HepG2 (cell line): ENCODE results near the gene GRK5. TPM values are rescaled to one million over a fixed set of nuclear protein-coding genes. Genes with fewer than 3 reads are reported as not detected.
A peak's percentile ranks its signal among the peaks of the same experiment; 100 is the strongest.

Source experiments
- ETV6 ChIP-seq: sonication (generic); formaldehyde crosslinking; conservative IDR thresholded peaks from 2 replicates; pipeline ENCODE4 v1.4.0; 2020; ENCODE audit warnings: missing genetic modification reagents
- GATA4 ChIP-seq: sonication (generic); IDR thresholded peaks from 2 replicates; pipeline ENCODE4 v1.6.1; 2016; ENCODE audit warnings: antibody characterized with exemption, low read depth, borderline replicate concordance
- MBD4 ChIP-seq: IDR thresholded peaks from 2 replicates; pipeline ENCODE4 v1.6.1; 2012; ENCODE audit warnings: low read length, inconsistent platforms, borderline replicate concordance
- NONO ChIP-seq, 2 experiments: fragments of 450-650 bp in 1 of 2; sonication (generic) in 1 of 2; formaldehyde crosslinking in 1 of 2; IDR thresholded peaks in 1 of 2; conservative IDR thresholded peaks in 1 of 2; 2 replicates each; pipeline versions ENCODE4 v1.6.1 to v1.8.0; 2017 to 2022; ENCODE audit warnings: mild to moderate bottlenecking in 1 of 2, missing genetic modification reagents in 1 of 2, moderate library complexity in 1 of 2
- PCBP1 ChIP-seq: fragments of 200-400 bp; formaldehyde crosslinking; IDR thresholded peaks from 2 replicates; pipeline ENCODE4 v1.6.1; 2017; ENCODE audit warnings: mild to moderate bottlenecking, low read depth, low read length, borderline replicate concordance
- PRPF4 ChIP-seq: fragments of 200-400 bp; formaldehyde crosslinking; IDR thresholded peaks from 2 replicates; pipeline ENCODE4 v1.6.1; 2016; ENCODE audit warnings: low read length, low read depth; ENCODE audit not compliant: poor library complexity, severe bottlenecking
- SUZ12 ChIP-seq: fragments of 150-350 bp; IDR thresholded peaks from 2 replicates; pipeline ENCODE4 v1.6.1; 2014; ENCODE audit warnings: low read depth, low read length
- U2AF1 ChIP-seq: fragments of 200-400 bp; formaldehyde crosslinking; optimal IDR thresholded peaks from 2 replicates; pipeline ENCODE3; 2017; ENCODE audit warnings: mild to moderate bottlenecking, low read depth, low read length
- ZNF839 ChIP-seq: sonication (generic); formaldehyde crosslinking; IDR thresholded peaks from 2 replicates; pipeline ENCODE4 v1.4.0; 2020; ENCODE audit warnings: missing genetic modification reagents, mild to moderate bottlenecking, borderline replicate concordance
- ZNF879 ChIP-seq: sonication (generic); formaldehyde crosslinking; IDR thresholded peaks from 2 replicates; pipeline ENCODE4 v1.8.1; 2023; ENCODE audit warnings: missing genetic modification reagents
- ZSCAN9 ChIP-seq: IDR thresholded peaks from 2 replicates; pipeline ENCODE4 v1.6.1; 2016; ENCODE audit warnings: borderline replicate concordance
- ZZZ3 ChIP-seq: sonication (generic); formaldehyde crosslinking; IDR thresholded peaks from 2 replicates; pipeline ENCODE4 v1.4.0; 2020; ENCODE audit warnings: missing genetic modification reagents, mild to moderate bottlenecking, borderline replicate concordance
- polyA plus RNA-seq, 8 experiments: library from polyadenylated mRNA; depleted of rRNA in 3 of 8; stranded (reverse) in 7 of 8; unstranded in 1 of 8; fragments of >200 nt; fragmentation: Illumina TruSeq in 4 of 8; extraction: Trizol in 4 of 8; gene quantifications; 2 replicates each; pipeline versions ENCODE4 v1.2.1 to v1.2.3, GENCODE V29; 2011 to 2016; ENCODE audit warnings: low read depth in 4 of 8, missing spikeins in 1 of 8, mixed read lengths in 1 of 8; ENCODE audit not compliant: insufficient read depth in 1 of 8
- total RNA-seq, 5 experiments: library from RNA; depleted of rRNA; stranded (reverse); fragments of >200 nt; fragmentation: Illumina TruSeq; extraction: Trizol; gene quantifications; 2 replicates each; pipeline ENCODE4 v1.2.3, GENCODE V29; 2016; ENCODE audit warnings: low read depth in 1 of 5
- TF ChIP-seq, protein P1 (sequence below): sonication (generic); formaldehyde crosslinking; IDR thresholded peaks from 2 replicates; pipeline ENCODE4 v1.4.0; 2020; ENCODE audit warnings: missing genetic modification reagents
- TF ChIP-seq, protein P2 (sequence below): sonication (generic); formaldehyde crosslinking; IDR thresholded peaks from 2 replicates; pipeline ENCODE4 v1.4.0; 2020; ENCODE audit warnings: missing genetic modification reagents
- TF ChIP-seq, protein P3 (sequence below): sonication (generic); formaldehyde crosslinking; IDR thresholded peaks from 2 replicates; pipeline ENCODE4 v1.8.0; 2022; ENCODE audit warnings: mild to moderate bottlenecking, missing genetic modification reagents, moderate library complexity
- TF ChIP-seq, protein P4 (sequence below): sonication (generic); formaldehyde crosslinking; IDR thresholded peaks from 2 replicates; pipeline ENCODE4 v1.4.0; 2020; ENCODE audit warnings: missing genetic modification reagents
- TF ChIP-seq, protein P5 (sequence below): sonication (generic); formaldehyde crosslinking; IDR thresholded peaks from 2 replicates; pipeline ENCODE4 v1.8.1; 2022; ENCODE audit warnings: low read depth, mild to moderate bottlenecking, missing genetic modification reagents

The GRK5 gene
- total and polyA plus RNA-seq, 2 of the 13 experiments (the other 11 are each of a cell fraction or from before 2014, with no cell fraction given): 10.4 to 12.6 TPM

DNA sequence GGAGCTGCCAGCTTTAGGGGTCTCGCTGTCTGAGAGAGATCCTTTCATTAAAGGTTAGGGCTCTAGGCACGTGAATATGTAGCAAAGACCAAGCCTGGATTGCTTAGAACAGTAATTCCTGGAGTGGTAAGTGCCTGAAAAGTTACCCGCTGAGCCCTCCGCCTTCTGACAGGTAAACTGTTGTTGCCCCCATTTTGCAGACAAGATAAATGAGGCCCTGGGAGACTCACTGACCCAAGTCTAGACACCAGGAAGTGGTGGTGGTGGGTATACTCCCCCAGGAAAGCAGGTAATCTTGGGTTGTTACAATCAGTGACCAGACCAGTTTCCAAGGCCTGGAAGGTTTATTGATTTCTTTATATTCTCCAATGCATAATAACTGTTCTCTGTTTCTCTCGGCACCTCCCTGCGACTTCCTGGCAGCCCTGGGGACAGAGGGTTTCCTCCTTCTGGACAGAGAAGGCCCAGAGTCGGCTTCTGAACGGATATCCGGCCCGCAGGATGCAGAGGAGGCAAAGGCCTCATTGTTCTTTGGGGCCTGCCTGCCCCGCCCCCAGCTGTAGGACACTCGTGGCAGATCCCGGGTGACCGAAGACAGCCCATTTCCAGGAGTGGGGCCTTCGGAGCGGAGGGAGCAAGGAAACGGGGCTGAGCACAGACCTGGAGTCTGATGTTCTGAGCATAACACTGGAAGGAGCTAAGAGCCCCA lies 1.3 kb upstream of the GRK5 start (continued):
- TF ChIP-seq, protein P1, sequence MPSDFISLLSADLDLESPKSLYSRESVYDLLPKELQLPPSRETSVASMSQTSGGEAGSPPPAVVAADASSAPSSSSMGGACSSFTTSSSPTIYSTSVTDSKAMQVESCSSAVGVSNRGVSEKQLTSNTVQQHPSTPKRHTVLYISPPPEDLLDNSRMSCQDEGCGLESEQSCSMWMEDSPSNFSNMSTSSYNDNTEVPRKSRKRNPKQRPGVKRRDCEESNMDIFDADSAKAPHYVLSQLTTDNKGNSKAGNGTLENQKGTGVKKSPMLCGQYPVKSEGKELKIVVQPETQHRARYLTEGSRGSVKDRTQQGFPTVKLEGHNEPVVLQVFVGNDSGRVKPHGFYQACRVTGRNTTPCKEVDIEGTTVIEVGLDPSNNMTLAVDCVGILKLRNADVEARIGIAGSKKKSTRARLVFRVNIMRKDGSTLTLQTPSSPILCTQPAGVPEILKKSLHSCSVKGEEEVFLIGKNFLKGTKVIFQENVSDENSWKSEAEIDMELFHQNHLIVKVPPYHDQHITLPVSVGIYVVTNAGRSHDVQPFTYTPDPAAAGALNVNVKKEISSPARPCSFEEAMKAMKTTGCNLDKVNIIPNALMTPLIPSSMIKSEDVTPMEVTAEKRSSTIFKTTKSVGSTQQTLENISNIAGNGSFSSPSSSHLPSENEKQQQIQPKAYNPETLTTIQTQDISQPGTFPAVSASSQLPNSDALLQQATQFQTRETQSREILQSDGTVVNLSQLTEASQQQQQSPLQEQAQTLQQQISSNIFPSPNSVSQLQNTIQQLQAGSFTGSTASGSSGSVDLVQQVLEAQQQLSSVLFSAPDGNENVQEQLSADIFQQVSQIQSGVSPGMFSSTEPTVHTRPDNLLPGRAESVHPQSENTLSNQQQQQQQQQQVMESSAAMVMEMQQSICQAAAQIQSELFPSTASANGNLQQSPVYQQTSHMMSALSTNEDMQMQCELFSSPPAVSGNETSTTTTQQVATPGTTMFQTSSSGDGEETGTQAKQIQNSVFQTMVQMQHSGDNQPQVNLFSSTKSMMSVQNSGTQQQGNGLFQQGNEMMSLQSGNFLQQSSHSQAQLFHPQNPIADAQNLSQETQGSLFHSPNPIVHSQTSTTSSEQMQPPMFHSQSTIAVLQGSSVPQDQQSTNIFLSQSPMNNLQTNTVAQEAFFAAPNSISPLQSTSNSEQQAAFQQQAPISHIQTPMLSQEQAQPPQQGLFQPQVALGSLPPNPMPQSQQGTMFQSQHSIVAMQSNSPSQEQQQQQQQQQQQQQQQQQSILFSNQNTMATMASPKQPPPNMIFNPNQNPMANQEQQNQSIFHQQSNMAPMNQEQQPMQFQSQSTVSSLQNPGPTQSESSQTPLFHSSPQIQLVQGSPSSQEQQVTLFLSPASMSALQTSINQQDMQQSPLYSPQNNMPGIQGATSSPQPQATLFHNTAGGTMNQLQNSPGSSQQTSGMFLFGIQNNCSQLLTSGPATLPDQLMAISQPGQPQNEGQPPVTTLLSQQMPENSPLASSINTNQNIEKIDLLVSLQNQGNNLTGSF: peak; percentile 13; the same call in 1 of the 2 replicates
- TF ChIP-seq GATA4: no peak
- no peak for TF ChIP-seq U2AF1
- TF ChIP-seq SUZ12: no peak
- TF ChIP-seq PRPF4: no peak
- no peak; the same call in 1 of the 2 replicates for TF ChIP-seq ZZZ3 (CRISPR knock-in tag)
- TF ChIP-seq, protein P2, sequence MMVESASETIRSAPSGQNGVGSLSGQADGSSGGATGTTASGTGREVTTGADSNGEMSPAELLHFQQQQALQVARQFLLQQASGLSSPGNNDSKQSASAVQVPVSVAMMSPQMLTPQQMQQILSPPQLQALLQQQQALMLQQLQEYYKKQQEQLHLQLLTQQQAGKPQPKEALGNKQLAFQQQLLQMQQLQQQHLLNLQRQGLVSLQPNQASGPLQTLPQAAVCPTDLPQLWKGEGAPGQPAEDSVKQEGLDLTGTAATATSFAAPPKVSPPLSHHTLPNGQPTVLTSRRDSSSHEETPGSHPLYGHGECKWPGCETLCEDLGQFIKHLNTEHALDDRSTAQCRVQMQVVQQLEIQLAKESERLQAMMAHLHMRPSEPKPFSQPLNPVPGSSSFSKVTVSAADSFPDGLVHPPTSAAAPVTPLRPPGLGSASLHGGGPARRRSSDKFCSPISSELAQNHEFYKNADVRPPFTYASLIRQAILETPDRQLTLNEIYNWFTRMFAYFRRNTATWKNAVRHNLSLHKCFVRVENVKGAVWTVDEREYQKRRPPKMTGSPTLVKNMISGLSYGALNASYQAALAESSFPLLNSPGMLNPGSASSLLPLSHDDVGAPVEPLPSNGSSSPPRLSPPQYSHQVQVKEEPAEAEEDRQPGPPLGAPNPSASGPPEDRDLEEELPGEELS (CRISPR knock-in tag): peak; percentile 50
- TF ChIP-seq ZSCAN9: 0 out of 2 replicates have a peak, but pooled peaks have one; percentile 54
- TF ChIP-seq, protein P3, sequence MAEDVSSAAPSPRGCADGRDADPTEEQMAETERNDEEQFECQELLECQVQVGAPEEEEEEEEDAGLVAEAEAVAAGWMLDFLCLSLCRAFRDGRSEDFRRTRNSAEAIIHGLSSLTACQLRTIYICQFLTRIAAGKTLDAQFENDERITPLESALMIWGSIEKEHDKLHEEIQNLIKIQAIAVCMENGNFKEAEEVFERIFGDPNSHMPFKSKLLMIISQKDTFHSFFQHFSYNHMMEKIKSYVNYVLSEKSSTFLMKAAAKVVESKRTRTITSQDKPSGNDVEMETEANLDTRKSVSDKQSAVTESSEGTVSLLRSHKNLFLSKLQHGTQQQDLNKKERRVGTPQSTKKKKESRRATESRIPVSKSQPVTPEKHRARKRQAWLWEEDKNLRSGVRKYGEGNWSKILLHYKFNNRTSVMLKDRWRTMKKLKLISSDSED (CRISPR knock-in tag): no peak
- TF ChIP-seq PCBP1: no peak
- TF ChIP-seq ETV6 (CRISPR knock-in tag): no peak
- no peak for TF ChIP-seq NONO (IDR thresholded peaks at IDR 0.05)
- TF ChIP-seq NONO (CRISPR knock-in tag; conservative IDR thresholded peaks at IDR 0.05): no peak; the same call in 1 of the 2 replicates
- no peak for TF ChIP-seq MBD4
- TF ChIP-seq, protein P4, sequence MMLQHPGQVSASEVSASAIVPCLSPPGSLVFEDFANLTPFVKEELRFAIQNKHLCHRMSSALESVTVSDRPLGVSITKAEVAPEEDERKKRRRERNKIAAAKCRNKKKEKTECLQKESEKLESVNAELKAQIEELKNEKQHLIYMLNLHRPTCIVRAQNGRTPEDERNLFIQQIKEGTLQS (CRISPR knock-in tag): no peak
- TF ChIP-seq, protein P5, sequence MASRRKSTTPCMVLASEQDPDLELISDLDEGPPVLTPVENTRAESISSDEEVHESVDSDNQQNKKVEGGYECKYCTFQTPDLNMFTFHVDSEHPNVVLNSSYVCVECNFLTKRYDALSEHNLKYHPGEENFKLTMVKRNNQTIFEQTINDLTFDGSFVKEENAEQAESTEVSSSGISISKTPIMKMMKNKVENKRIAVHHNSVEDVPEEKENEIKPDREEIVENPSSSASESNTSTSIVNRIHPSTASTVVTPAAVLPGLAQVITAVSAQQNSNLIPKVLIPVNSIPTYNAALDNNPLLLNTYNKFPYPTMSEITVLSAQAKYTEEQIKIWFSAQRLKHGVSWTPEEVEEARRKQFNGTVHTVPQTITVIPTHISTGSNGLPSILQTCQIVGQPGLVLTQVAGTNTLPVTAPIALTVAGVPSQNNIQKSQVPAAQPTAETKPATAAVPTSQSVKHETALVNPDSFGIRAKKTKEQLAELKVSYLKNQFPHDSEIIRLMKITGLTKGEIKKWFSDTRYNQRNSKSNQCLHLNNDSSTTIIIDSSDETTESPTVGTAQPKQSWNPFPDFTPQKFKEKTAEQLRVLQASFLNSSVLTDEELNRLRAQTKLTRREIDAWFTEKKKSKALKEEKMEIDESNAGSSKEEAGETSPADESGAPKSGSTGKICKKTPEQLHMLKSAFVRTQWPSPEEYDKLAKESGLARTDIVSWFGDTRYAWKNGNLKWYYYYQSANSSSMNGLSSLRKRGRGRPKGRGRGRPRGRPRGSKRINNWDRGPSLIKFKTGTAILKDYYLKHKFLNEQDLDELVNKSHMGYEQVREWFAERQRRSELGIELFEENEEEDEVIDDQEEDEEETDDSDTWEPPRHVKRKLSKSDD (CRISPR knock-in tag): no peak
- no peak for TF ChIP-seq ZNF839 (CRISPR knock-in tag)
- TF ChIP-seq ZNF879 (CRISPR knock-in tag): no peak
